Measurements from ENCODE around the gene OBI1. TPM values are rescaled to one million over a fixed set of nuclear protein-coding genes. Genes with fewer than 3 reads are reported as not detected.

The OBI1 gene
- total and polyA plus RNA-seq, 8 donors: 1.4 to 17.0 (median 6.6) TPM

DNA sequence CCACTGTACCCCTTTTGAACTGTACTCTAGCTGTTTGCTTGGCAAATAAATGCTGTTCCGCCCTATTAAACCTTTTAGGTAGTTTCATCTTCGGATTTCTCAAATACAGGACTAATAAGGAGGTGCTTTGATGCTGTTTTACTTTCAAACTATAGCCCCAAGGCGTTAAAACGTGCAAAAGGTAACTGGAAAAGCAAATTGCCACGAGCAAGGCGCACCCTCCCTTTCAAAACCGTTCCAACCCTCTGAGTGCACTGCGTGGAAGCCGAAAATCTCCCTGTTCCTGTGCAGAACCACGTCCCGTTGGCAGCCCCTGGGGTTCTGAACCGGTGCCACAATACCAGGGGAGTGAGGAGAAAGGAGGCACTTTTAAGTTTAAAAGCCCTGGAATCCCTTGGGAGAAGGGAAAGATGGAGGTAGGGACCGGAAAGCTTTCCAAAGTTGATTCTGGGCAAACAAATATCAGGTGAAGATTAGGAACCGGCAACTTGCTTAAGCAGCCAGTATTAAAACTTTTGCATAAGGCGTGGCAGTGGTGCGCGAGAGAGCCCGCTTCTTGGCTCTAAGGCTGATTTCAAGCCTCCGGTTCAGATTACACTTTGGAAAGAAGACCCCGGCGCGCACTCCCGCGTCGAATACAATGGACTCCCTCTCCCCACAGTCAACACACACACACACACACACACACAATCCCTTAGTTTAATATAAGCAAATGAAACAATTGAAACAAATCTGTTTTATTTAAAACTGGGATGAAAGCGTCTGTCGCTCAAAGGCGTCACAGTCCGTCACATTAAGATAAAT lies 65.1 kb downstream of the OBI1 start:
- Histone ChIP-seq H3K4me1 (peaks cover 14 to 35% (median 27%) of the 10 kb centered on the region in 4 donors), H3K27ac (no peak overlapping the region), H3K27me3 (peaks cover 22 to 100% (median 88%) of the 10 kb centered on the region in 3 donors), H3K36me3 (no peaks in the 10 kb centered on the region), H3K9me3 (peaks cover 0 to 30% (median 7%) of the 10 kb centered on the region in 4 donors), H3K4me3 (peak overlapping the region in 1 of 4 donors; percentile 2)
- intact Hi-C loops (cut with DNase I; ENCODE audit: low total_unique reads): no loop called here
- DNase-seq: peak in 1 of 2 donors; percentile 13
- WGBS, 5 donors: 5 to 10% (median 6%) methylated on average over 27 to 29 of the region's 29 CpGs
- TF ChIP-seq EP300 (IDR thresholded peaks at IDR 0.05) (no peak), POLR2AphosphoS5 (IDR thresholded peaks at IDR 0.05) (no peak), POLR2A (IDR thresholded peaks at IDR 0.05) (no peak)
- TF ChIP-seq, protein P1, sequence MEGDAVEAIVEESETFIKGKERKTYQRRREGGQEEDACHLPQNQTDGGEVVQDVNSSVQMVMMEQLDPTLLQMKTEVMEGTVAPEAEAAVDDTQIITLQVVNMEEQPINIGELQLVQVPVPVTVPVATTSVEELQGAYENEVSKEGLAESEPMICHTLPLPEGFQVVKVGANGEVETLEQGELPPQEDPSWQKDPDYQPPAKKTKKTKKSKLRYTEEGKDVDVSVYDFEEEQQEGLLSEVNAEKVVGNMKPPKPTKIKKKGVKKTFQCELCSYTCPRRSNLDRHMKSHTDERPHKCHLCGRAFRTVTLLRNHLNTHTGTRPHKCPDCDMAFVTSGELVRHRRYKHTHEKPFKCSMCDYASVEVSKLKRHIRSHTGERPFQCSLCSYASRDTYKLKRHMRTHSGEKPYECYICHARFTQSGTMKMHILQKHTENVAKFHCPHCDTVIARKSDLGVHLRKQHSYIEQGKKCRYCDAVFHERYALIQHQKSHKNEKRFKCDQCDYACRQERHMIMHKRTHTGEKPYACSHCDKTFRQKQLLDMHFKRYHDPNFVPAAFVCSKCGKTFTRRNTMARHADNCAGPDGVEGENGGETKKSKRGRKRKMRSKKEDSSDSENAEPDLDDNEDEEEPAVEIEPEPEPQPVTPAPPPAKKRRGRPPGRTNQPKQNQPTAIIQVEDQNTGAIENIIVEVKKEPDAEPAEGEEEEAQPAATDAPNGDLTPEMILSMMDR (IDR thresholded peaks at IDR 0.05): no peak

DNA sequence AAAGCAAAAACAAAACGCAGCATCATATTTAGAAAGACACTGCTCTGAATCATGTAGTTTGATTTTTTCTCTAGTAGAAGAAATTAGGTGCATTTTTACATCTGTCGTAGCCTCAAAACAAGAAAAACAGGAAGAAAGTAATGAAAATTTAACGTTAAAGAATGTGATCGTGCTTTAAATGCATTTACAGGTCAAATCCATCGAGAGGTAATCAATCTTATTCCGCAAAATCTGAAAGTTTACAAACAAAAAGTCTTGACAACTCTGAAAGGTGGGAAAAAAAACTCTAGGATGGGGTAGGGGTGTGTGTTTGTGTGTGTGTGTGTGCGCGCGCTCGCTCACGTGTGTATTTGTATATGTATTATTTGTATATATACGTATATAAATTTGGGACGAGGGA lies 65.8 kb downstream of the OBI1 start:
- intact Hi-C loops (cut with DNase I; ENCODE audit: low total_unique reads): no loop called here
- peaks cover 22 to 100% (median 87%) of the 10 kb centered on the region in 3 donors for H3K27me3 ChIP-seq
- 12 to 14% (median 13%) methylated on average over 13 of the region's 13 CpGs for WGBS, 5 donors

DNA sequence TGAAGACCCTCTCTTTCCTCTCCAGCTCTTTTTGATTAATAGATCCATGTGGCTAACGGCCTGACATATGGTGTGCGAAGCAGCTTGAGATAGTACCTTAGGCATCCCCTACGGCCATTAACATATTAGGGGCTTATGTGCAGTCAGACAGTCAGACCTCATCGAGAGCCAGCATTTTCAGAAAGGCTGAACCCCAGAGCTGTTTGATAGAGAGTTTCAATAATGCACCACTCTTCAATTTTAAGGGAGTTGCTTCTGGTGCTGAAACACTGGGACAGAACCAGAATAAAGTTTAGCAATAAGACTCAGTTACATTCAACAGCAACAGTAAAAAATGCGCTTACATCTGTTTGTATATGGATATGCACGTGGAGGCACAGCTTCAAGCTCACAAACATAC lies 66.4 kb downstream of the OBI1 start:
- intact Hi-C loops (cut with DNase I; ENCODE audit: low total_unique reads): no loop called here
- no peak for DNase-seq
- Histone ChIP-seq H3K9me3 (peaks cover 0 to 34% (median 6%) of the 10 kb centered on the region in 4 donors), H3K36me3 (no peaks in the 10 kb centered on the region), H3K27ac (no peak overlapping the region), H3K27me3 (peaks cover 22 to 100% (median 87%) of the 10 kb centered on the region in 3 donors), H3K4me1 (peaks cover 14 to 35% (median 27%) of the 10 kb centered on the region in 4 donors), H3K4me3 (no peak overlapping the region)
- no peak for TF ChIP-seq POLR2A (IDR thresholded peaks at IDR 0.05)
- no peak for TF ChIP-seq EP300 (IDR thresholded peaks at IDR 0.05)
- TF ChIP-seq, protein P1 (IDR thresholded peaks at IDR 0.05): no peak
- no peak for TF ChIP-seq POLR2AphosphoS5 (IDR thresholded peaks at IDR 0.05)
- WGBS, 5 donors: 8 to 15% (median 11%) methylated on average over 6 of the region's 6 CpGs

More for the DNA sequence above, 65.8 kb downstream of the OBI1 start:
- TF ChIP-seq EP300 (IDR thresholded peaks at IDR 0.05): no peak
- TF ChIP-seq, protein P1 (IDR thresholded peaks at IDR 0.05): no peak
- no peak for TF ChIP-seq POLR2AphosphoS5 (IDR thresholded peaks at IDR 0.05)
- no peak for TF ChIP-seq POLR2A (IDR thresholded peaks at IDR 0.05)
- no peak for DNase-seq
- Histone ChIP-seq H3K4me1 (peaks cover 14 to 35% (median 27%) of the 10 kb centered on the region in 4 donors), H3K4me3 (no peak overlapping the region), H3K27ac (no peak overlapping the region), H3K36me3 (no peaks in the 10 kb centered on the region), H3K9me3 (peaks cover 0 to 30% (median 7%) of the 10 kb centered on the region in 4 donors)

DNA sequence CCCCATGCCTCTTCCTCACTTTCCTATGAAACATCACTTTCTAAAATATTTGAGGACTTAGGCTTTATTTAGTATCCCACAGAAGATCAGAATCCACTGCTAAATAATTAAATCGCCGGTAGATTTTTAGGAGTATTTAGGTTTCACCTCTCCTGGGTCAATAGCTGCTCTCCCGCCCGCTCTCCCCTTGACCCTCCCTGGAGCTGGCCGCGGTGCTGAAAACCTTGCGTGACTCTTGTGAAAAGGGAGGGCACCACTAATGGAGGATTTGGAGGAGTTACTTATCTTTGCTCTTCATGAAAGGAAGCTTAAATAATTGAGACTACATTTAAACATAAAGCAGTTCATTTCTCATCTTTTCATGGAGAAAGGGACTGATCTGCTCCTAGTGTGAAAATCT lies 69.7 kb downstream of the OBI1 start:
- peaks cover 3 to 91% (median 70%) of the 10 kb centered on the region in 3 donors for H3K27me3 ChIP-seq
- WGBS, 5 donors: 3 to 6% (median 5%) methylated on average over 7 of the region's 7 CpGs
- no peak overlapping the region for H3K4me3 ChIP-seq
- H3K4me1 ChIP-seq: peaks cover 3 to 19% (median 8%) of the 10 kb centered on the region in 4 donors
- intact Hi-C loops (cut with DNase I; ENCODE audit: low total_unique reads): no loop called here
- TF ChIP-seq POLR2AphosphoS5 (IDR thresholded peaks at IDR 0.05): no peak
- TF ChIP-seq, protein P1 (IDR thresholded peaks at IDR 0.05): no peak
- no peak for TF ChIP-seq POLR2A (IDR thresholded peaks at IDR 0.05)
- TF ChIP-seq EP300 (IDR thresholded peaks at IDR 0.05): no peak
- no peak overlapping the region for H3K27ac ChIP-seq
- peaks cover 0 to 7% (median 1%) of the 10 kb centered on the region in 4 donors for H3K9me3 ChIP-seq
- DNase-seq: peak in 1 of 2 donors; percentile 72
- no peaks in the 10 kb centered on the region for H3K36me3 ChIP-seq
